ENCODE data around the gene LCN6.
"Not testable (repeated sequence)": the region's sequence is repeated elsewhere in the genome, so short reads cannot be mapped to it uniquely, and the experiment has no call there.

LCN6 gene, protein sequence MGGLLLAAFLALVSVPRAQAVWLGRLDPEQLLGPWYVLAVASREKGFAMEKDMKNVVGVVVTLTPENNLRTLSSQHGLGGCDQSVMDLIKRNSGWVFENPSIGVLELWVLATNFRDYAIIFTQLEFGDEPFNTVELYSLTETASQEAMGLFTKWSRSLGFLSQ

DNA sequence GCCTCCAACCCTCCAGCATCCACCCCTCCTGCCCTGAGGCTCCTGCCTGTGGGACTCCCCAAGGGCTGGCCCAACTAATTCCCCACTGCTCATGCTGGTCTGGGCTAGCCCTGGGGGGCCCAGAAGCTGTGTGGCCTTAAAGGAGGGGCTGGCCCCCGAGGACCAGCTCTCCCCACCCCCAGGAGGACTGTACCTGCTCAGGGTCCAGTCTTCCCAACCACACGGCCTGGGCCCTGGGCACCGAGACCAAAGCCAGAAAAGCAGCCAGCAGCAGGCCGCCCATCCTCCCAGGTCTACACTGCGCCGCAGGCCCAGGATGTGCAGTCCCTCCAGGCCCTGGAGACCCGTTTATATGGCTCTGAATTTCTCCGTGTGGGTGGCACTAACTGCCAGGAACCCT is at the start of gene LCN6:
LCN6 (minus strand) TSS at position 325 of the 400 bp plus-strand sequence; CDS start at position 283, 42 bp downstream.
- DNase-seq, result no peak

DNA sequence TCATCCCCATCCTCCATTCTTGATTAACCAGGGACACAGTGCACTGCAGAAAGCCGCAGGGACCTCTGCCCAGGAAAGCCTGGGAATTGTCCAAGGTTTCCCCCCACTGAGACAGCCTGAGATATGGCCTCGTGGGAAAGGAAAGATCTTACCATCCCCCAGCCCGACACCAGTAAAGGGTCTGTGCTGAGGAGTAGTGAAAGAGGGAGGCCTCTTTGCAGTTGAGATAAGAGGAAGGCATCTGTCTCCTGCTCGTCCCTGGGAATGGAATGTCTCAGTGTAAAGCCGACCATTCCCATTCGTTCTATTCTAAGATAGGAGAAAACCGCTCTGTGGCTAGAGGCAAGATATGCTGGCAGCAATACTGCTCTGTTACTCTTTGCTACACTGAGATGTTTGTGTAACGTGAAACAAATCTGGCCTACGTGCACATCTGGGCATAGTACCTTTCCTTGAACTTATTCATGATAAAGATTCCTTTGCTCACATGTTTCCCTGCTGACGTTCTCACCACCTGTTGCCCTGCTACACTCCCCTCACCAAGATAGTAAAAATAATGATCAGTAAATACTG is 48.5 kb upstream of the LCN6 start:
- not testable (repeated sequence) for DNase-seq

DNA sequence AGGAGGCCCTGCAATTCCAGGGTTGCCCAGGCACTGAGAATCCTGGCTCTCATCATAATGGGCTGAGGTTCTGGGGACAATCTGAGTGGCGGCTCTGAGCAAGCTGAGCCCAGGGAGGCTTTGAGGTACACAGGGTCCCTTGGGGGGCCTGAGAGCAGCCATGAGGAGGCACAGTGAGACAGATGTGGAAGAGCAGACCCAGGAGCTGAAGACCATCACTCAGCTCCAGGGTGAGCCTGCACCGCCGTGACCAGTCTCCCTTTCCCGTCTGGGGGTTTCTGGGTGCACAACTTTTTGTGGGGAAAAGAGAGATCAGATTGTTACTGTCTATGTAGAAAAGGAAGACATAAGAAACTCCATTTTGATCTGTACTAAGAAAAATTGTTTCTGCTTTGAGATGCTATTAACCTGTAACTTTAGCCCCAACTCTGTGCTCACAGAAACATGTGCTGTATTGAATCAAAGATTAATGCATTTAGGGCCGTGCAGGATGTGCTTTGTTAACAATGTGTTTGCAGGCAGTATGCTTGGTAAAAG is 48.0 kb upstream of the LCN6 start, which contains the start of gene CCDC183:
CCDC183 (plus strand) TSS at position 101 of the 537 bp plus-strand sequence; CDS start at position 161, 60 bp downstream.
- no peak for DNase-seq

DNA sequence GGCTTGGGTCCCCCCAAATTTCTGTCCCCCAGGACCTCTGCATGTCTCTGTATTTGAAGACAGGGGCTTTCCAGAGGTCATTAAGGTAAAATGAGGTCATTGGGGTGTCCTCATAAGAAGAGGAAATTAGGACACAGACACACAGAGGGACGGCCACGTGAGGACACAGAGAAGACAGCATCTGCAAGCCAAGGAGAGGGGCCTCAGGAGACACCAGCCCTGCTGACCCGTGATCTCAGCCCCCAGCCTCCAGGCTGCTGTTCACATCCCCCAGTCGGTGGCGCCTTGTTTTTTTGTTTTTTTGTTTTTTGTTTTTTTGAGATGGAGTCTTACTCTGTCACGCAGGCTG is 46.6 kb upstream of the LCN6 start:
- DNase-seq, result no peak

DNA sequence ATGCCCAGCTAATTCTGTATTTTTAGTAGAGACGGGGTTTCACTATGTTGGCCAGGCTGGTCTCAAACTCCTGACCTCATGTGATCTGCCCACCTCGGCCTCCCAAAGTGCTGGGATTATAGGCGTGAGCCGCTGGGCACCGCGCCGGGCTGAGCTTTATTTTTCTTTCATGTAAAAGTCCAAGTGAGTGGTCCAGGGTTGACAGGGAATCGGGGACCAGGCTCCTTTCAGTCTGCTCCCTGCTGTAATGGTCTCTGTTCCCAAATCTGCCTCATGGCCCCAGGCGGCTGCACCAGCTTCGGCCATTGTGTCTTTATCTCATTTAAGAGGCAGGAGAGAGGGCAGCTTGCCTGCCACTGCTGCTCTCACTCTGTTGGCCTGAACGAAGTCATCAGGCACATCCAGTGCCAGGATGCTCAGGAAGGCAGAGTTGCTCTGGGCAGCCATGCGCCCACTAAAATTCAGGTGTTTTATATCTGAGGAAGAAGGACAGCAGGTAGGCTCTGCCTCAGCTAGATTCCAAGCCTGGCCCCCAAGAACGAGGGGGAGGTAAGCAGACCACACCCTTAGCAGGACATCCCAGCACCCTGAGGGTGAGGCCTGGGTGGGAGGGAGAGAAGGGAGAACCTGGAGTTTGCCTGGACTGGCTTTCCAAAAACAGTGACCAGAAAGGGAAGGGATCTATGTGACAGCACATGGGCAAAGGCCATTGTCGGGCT is 46.1 kb upstream of the LCN6 start:
- no peak for DNase-seq

DNA sequence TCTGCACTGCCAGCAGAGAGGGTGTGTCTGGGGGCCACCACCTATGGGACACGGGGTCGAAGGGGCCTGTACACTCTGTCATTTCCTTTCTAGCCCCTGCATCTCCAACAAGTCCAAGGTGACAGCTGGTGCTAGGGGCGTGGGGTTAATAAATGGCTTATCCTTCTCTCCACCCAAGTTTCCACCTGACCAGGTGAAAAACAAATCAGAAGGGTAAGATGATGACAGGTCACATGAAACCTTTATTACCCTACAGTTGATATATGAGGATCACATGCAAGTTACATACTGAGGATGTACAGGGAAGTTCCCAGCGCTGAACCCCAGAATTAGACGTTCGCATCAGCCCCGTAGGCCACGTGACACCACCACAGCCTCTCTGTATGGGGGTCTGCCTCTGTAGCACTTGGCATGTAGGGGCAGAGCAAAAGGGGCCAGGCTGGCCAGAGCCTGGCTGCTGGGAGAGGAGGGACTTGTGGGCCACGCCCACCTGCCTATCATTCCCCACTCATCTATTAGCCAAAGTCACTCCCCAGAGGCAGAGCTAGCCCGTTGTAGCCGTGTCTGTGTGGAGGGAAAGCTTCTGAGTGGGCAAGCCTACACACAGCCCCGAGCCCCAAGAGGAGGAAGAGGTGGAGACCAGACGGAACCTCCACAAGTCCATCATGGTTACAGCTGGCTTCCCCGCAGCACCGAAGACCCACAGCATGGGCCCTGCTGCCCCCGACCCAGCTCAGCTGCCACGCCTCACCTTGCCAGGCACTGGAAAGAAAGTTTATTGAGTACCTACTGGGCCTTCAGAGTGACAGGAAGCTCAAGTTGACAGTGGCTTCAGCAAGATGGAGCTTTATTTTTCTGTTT is 45.0 kb upstream of the LCN6 start:
- DNase-seq, result no peak

DNA sequence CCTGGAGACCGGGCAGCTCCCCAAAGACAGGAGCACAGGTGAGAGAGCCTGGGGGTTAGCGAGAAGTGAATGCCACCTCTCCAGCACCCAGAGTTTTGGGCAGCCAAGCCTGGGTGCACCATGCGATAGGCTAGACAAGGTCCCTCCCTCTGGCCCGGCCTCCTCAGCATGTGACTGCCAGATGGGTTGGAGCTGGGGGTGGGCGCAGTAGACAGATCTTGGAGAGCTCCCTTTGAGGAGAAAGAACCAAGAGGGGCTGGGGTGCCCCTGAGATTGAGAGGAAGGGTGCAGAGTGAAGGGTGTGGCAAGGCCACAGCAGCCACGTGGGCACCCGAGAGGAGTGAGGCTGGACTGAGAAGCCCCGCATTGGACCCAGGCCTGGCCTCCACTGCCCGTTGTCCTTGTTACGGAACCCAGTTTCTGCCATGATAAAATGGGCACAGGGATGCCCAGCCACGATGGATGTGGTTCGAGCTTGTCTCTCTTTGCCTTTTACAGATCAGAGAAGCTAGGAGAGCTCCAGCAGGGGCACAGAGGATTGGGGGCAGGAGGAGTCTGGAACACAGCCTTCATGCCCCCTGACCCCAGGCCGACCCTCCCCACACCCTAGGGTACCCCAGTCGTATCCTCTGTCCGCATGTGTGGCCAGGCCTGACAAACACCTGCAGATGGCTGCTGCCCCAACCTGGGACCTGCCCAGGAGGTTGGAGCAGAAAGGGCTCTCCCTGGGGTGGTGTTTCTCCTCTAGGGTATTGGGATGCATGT is 44.2 kb upstream of the LCN6 start:
- DNase-seq, result no peak

DNA sequence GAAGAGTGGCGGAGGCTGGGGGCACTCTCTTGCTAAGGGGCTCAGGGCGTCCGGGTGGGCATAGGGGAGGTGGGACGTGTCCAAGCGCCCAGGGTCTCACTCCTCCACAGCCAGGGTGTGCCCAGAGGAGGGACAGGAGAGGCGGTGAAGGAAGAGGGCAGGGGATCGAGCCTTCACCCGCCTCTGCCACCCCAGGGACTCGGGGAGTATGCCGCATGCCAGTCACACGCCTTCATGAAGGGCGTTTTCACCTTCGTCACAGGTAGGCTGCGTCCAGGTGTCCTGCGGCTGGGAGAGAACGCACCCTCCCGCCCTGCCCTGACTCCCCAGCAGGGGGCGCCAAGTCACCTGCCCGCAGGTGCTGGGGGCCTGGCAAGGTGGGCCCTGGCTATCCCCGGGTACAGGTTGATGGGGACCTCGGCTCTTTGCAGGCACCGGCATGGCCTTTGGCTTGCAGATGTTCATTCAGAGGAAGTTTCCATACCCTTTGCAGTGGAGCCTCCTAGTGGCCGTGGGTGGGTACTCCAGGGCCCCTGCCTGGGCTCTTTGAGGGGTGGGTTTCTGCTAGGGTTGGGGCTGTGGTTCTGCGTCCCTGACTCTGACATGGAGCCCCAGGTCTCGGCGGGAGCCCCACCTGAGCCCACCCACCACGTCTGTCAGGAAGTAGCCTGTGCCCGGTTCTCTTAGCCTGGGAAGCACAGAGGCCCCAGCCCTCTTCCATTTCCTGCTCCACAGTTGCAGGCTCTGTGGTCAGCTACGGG is 43.4 kb upstream of the LCN6 start:
- peak; percentile 63 for DNase-seq

DNA sequence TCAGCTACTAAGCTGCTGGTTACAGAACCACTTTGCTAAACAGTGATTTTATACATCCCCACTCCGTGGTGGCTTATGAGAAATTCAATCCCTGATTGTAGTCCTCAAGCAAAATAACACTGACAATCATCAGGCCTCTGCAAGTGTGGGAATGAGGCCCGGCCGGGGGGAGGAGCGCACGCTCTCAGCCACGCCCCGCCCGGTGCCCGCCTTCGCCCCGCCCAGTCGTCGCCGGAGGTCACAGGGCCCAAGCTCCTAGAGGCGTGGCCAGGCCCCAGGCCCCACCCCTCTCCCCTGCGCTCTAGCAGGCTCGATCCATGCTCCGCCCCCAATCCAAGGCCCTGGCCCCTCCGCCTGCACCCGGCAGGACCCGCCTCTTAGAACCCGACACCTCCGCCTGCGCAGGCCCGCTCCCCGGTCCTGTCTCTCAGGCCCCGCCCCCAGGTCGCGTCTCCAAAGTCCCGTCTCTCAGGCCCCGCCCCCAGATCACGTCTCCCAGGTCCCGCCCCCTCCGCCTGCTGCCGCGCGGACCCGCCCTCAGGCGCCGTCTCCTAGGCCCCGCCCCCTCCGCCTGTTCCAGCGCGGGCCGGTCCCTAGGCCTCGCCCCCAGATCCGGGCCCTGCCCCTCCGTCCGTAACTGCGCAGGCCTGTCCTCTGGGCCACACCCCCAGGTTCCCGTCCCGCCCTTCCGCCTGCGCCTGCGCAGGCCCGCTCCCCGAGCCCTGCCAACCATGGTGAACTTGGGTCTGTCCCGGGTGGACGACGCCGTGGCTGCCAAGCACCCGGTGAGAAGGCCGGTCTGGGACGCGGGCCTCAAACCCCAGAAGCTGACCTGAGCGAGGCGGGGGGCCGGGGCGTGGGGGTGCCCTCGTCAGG is 42.6 kb upstream of the LCN6 start, which contains the start of gene TMEM141:
TMEM141 (plus strand) TSS at position 705 of the 876 bp plus-strand sequence; CDS start at position 732, 27 bp downstream.
- DNase-seq, result peak; percentile 98

DNA sequence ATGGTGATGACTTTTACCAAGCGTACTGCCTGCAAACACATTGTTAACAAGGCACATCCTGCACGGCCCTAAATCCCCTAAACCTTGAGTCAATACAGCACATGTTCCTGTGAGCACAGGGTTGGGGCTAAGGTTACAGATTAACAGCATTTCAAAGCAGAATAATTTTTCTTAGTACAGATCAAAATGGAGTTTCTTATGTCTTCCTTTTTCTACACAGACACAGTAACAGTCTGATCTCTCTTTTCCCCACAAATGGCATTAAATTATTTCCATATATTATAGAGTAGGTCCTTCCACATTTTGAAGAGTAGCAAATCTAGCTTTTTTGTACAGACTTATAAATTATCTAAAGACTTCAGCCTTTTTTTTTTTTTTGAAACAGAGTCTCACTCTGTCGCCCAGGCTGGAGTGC is 41.2 kb upstream of the LCN6 start:
- DNase-seq, result no peak

DNA sequence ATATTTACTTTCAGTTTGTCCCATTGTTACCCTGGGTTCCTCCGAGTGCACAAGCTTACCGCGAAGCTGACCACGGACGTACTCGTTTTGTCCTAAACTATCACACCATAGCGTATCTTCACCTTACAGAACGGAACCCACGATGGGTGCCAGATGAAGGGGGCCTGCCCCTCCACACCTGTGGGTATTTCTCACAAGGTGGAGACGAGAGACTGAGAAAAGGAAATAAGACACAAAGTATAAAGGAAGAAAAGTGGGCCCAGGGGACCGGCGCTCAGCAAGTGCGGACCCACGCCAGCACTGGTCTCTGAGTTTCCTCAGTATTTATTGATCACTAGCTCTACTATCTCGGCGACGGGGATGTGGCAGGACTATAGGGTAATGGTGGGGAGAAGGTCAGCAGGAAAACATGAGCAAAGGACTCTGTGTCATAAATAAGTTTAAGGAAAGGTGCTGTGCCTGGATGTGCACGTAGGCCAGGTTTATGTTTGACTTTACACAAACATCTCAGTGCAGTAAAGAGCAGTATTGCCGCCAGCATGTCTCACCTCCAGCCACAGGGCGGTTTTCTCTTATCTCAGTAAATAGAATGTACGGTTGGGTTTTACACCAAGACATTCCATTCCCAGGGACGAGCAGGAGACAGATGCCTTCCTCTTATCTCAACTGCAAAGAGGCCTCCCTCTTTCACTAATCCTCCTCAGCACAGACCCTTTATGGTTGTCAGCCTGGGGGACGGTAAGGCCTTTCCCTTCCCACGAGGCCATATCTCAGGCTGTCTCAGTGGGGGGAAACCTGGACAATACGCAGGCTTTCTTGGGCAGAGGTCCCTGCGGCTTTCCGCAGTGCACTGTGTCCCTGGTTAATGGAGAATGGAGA is 40.6 kb upstream of the LCN6 start:
- DNase-seq, result not testable (repeated sequence)

DNA sequence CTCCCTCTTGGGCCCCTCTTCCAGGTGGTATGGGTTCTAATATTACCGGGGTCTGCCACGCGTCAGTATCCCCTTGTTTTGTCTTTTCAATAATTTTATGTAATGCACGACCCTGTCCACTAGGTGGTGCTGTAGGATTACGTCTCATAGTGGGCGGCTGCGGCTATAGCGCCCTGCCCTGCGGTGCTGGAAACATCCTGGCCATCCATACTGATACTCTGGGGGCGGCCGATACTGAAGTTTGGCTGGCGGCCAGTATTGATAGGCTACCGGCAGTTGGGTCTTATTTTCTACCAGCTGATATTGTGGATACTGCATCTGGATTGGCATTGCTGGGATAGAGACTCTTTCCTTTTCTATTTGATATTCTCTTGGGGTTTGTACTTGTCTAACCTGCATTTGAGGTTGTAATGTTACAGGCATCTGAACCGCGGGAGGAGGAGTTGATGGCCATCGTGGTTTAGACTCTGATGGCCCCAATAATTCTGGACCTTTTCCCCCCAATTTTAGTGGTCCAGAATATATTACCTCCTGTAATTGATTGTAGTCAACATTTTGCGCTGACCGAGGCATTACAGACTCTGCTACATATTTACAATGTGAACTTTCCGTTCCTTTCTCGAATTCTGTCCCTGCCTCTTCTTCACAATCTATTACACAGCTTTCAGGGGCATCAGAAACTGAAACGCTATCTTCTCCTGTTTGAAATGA is 39.5 kb upstream of the LCN6 start:
- DNase-seq, result peak; percentile 70

DNA sequence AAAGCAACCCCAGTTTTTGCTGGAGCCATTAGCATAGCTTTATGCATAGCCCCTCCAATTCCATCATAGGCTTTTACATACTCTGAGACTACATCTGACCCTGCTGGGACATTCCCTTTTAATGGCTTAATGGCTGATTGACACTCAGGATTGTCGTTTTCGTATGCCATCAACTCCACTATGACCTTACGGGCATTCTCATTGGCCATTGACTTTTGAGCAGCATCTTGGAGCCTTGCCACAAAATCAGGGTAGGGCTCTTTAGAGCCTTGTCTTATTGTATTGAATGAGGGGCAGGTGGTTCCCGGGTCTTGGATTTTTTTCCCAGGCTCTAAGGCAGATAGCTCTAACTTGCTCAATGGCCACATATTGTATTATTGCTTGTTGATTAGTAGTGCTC is 38.7 kb upstream of the LCN6 start:
- not testable (repeated sequence) for DNase-seq

DNA sequence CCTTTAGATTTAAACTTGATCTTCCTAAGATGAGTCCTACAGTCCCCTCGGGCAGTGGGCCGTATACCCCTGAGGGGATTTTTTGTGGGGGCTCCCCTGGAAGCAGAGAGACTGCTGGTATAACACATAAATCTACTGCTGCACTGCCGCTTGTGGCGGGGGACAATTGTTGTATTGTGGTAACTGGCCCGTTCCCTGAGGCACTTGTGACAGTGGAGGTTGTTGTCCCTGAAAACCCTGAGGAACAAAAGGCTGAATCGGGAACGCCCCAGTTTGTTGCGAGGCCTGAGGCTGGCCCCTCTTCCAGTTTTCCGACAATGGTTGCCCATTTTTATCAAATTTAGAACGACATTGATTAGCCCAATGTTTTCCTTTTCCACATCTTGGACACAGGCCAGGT is 38.1 kb upstream of the LCN6 start:
- DNase-seq, result no peak

DNA sequence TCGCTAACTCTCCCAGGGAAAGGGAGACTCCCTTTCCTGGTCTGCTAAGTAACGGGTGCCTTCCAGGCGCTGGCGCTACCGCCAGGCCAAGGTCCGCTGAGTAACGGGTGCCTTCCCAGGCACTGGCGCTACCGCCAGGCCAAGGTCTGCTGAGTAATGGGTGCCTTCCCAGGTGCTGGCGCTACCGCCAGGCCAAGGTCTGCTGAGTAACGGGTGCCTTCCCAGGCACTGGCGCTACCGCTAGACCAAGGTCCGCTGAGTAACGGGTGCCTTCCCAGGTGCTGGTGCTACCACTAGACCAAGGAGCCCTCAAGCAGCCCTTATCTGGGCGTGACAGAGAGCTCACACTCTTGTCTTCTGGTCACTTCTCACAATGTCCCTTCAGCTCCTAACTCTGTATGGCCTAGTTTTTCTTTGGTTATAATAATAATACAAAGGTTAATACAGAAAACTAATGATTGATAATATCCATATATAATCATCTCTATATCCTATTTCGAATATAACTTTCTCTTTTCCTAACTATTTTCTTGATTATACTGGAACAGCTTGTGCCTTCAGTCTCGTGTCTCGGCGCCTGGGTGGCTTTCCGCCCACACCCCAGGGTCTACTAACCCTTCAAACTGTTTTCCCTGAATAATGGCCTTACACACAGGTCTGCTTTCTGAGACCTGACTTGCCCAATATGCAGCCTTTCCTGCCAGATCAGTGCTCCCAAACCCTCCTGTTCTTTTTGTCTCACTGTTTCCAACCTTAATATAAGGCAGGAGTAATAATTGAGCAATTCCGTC is 37.4 kb upstream of the LCN6 start:
- DNase-seq, result not testable (repeated sequence)

DNA sequence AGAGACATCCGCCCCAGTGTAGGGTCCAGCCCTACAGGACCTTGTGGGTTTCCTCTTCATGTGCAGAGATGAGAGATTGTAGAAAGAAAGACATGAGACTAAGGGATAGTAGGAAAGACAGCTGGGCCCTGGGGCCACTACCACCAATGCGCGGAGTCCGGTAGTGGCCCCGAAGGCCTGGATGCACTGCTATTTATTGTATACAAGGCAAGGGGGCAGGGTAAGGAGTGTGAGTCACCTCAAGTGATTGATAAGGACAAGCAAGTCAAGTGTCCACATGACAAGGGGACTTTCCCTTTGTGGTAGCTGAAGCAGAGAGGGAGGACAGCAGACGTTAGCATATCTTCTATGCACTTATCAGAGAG is 36.7 kb upstream of the LCN6 start:
- DNase-seq, result no peak

DNA sequence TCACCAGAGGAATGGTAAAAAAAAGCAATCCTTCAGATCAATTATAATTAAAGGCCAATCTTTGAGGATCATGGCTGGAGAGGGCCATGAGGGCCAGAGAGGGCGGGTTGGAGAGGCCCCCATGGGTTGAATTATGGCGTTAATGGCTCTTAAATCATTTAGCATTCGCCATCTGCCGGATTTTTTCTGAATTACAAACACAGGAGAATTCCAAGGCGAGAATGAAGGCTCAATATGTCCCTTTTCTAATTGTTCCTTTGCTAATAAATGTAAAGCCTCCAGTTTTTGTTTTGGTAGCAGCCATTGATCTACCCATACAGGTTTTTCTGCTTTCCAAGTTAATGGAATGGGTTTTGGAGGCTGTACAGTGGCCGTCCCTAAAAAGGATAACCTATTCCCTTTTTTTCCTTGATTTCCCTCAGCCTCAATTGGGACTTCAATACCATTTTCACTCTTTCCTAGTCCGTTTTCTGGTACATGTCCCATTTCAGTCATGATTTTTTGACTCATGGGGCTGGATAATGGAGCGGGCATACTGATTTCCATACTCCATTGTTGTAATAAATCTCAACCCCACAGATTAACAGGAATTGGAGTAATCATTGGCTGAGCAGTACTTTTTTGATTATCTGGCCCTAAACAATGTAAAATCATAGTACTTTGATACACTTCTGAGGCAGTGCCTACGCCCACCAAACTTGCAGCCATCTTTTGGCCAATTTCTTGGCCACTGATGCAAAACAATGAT is 36.1 kb upstream of the LCN6 start:
- DNase-seq, result no peak
